Retinal pigment epithelial cell (primary cell): Measurements from ENCODE around the gene ZBTB16.
A peak's percentile ranks its signal among the peaks of the same experiment; 100 is the strongest.

ENCODE experiments used
- DNase-seq: peaks from one replicate; pipeline ENCODE4 v3.0.0-alpha.2; 2010; ENCODE audit warnings: low read depth
- H3K4me3 ChIP-seq: 2 replicates; pipeline ENCODE4 v1.5.1; 2011; ENCODE audit warnings: mild to moderate bottlenecking, low read length, control low read depth, moderate library complexity
- TF ChIP-seq, protein P1 (sequence below): conservative IDR thresholded peaks from 2 replicates; pipeline ENCODE4 v1.5.1; 2011; ENCODE audit warnings: low read depth, low read length, control low read depth, inconsistent platforms

Gene ZBTB16

DNA sequence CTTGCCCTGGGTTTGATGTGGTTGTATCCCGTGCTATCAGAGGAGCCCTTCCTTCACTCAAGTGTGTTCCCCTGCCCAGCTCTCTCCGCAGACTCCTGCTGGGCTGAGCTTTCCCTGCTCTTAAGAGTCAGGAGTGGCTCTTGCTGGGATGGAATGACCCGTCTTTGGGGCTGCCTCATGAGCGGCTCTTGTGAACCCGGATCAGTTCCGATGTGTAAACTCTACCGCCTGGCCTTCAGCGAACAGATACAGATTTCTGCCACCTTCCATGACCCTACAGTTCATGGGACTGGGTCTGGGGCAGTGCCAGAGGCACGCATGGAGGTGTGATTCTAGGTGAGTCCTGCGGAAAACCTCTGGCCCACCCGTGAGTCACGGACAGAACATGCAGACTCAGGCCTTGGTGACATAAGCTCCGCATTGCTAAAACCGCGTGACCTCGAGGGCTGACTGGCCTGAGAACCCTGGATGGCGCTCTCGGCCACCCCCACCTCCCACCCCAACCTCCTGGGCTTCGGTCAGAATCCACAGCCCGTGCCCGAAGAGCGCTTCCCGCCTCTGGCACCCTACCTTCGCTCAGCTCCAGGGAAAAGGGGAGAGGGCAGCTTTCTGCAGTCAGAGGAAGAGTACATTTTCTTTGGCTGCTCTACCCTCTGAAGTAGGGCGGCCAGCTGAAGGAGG lies 1.3 kb upstream of the ZBTB16 start:
- TF ChIP-seq, protein P1, sequence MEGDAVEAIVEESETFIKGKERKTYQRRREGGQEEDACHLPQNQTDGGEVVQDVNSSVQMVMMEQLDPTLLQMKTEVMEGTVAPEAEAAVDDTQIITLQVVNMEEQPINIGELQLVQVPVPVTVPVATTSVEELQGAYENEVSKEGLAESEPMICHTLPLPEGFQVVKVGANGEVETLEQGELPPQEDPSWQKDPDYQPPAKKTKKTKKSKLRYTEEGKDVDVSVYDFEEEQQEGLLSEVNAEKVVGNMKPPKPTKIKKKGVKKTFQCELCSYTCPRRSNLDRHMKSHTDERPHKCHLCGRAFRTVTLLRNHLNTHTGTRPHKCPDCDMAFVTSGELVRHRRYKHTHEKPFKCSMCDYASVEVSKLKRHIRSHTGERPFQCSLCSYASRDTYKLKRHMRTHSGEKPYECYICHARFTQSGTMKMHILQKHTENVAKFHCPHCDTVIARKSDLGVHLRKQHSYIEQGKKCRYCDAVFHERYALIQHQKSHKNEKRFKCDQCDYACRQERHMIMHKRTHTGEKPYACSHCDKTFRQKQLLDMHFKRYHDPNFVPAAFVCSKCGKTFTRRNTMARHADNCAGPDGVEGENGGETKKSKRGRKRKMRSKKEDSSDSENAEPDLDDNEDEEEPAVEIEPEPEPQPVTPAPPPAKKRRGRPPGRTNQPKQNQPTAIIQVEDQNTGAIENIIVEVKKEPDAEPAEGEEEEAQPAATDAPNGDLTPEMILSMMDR, result no peak
- no peak for DNase-seq
- H3K4me3 ChIP-seq, result no peak overlapping the region

DNA sequence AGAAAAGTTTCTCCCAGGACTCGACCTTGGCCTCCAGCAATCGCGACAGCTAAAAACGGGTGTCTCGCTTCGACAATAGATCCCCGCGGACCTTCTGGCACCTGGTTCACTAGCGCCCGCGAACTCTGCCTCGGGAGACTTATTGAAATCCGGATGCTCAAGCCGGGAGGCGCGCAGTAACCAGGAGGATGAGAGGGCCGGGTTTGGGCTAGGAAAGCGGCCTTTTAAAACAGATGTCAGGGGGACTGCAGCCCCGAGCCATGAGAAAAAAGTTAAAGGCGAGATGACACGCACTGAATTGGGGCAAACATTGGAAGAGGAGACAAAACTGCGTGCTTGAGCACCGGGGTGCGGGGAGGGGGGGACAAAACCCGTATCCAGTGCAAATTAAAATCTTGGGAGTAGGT lies 637 bp upstream of the ZBTB16 start:
- TF ChIP-seq, protein P1, result no peak
- no peak for DNase-seq
- no peak overlapping the region for H3K4me3 ChIP-seq

DNA sequence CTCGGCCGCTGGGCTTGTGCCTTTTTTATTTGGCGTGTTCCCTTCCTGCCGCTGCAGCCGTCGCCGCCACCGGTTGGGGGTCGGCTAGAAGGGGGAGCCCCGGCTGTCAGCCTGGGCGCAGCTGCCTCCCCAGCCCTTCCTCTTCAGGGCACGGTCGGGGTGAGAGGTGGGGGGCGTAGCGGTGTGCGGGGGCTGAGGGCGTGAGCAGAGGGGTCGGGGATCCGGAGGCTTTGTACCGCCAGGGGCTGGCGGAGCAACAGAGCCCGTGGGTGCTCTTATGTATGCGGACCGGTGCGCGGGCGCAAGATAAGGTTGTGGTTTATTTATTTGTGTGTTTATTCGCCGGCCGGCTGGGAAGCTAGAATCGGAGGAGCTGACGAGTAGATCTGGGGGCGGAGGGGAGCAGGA lies 477 bp downstream of the ZBTB16 start:
- no peak for DNase-seq
- H3K4me3 ChIP-seq, result peak overlapping the region; percentile 12

DNA sequence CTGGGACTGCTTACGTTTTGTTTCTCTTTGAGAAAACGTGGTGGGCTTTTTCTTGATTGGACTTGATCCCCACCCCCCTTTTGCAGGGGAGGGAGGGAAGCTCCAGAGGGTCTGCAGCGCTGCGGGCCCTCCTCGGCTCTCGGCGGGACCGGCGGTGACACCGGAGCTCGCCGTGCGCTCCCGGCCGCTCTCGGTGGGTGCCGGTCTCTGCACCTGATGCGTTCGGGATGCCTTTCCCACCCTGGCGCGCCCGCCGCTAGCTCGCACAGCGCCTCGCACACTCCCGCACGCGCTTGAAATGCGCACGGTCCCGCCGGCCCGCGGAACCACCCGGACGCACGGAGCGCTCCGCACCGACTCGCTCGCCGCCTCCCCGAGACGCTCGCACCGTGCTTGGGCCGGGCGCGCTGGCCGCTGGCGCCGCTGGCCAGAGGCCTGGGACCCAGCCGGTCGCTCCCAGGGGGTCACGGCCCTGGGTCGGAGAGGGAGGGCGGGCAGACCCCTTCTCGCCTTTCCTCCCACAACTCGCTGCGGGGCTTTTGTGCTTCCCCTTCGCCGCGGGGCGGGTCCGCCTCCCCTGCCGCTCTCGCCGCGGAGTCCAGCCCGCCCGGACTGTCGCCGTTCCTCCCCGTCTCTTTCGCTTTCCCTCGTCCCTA lies 1.0 kb downstream of the ZBTB16 start:
- TF ChIP-seq, protein P1, result no peak
- no peak for DNase-seq
- H3K4me3 ChIP-seq, result peak overlapping the region; percentile 38

More for the DNA sequence above, 477 bp downstream of the ZBTB16 start:
- TF ChIP-seq, protein P1, result no peak

DNA sequence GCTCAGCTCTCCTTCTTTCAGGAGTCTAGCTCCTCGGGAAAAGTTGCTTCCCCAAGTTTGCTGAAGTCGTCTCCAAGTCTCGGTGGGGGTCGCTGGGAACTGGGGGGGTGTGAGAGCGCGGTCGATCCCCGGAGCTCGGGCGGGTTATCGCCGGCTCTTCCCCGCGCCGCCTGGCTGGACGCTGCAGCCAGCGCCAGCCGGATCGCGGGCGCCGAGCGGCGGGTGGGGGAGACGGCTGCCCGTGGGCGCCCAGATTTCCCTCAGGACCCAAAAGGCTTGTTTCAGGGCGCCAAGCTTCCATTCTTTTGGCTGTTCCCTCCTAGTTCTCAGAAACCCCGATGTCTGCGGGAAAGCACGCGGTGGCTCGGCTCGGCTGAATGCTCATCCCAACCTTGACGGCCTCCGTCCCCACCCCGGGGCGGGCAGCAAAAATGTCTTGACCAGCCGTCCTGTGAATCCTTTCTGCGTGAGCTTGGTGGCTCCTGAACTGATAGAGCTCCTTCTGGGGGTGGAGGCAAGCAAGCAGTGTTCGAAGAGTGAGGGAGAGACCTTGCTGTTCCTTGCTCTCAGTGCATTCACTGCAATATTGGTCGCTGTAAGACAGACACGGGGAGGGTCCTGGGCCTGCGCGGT lies 1.7 kb downstream of the ZBTB16 start:
- TF ChIP-seq, protein P1, result no peak
- no peak for DNase-seq
- peak overlapping the region; percentile 38 for H3K4me3 ChIP-seq

DNA sequence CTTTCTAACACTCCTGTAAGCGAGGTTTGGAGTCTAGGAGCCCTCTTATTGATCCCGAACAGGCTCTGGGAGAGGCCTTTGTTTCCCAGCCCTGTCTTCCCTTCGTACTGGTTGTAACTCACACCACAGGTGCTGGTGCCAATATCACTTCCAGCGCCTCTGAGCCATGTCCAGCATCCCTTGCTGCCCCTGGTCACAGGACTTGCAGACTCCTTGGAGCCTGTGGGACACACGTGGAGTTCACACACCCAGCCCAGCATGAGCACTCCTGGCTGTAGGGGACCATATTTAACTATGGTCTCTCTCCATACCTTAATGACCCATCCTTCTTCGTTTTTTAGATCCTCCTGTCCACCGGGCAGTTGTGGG lies 2.2 kb downstream of the ZBTB16 start:
- no peak for DNase-seq
- H3K4me3 ChIP-seq, result no peak overlapping the region
- TF ChIP-seq, protein P1, result no peak
